Activated CD8-positive, alpha-beta memory T cell treated with anti-CD3 and anti-CD28 coated beads, Interleukin-2, amount 50 U/mL, for 24 hours (primary cell): Measurements from ENCODE around the gene DHDDS.
A peak's percentile ranks its signal among the peaks of the same experiment; 100 is the strongest.

Experiments
- DNase-seq: peaks from one replicate; pipeline ENCODE4 v3.0.0-alpha.2; 2020; ENCODE audit errors: extremely low read depth

Gene DHDDS

GRCh38 chr1:26418865-26419349 lies 13.2 kb upstream of the DHDDS start:
- DNase-seq = no peak

- DNase-seq = no peak
These were observed 12.6 kb upstream of the DHDDS start for GRCh38 chr1:26419494-26419893.

GRCh38 chr1:26429721-26430120 lies 2.4 kb upstream of the DHDDS start:
- DNase-seq = no peak

GRCh38 chr1:26432793-26433192 lies 672 bp downstream of the DHDDS start:
- DNase-seq = no peak

- no peak for DNase-seq
These were observed 2.1 kb downstream of the DHDDS start for GRCh38 chr1:26434161-26434752.

- DNase-seq = no peak
These were observed 5.9 kb downstream of the DHDDS start for GRCh38 chr1:26438041-26438440.

GRCh38 chr1:26440259-26440658 lies 8.1 kb downstream of the DHDDS start:
- no peak for DNase-seq

- no peak for DNase-seq
These were observed 17.7 kb downstream of the DHDDS start for GRCh38 chr1:26449868-26450267.

DNA sequence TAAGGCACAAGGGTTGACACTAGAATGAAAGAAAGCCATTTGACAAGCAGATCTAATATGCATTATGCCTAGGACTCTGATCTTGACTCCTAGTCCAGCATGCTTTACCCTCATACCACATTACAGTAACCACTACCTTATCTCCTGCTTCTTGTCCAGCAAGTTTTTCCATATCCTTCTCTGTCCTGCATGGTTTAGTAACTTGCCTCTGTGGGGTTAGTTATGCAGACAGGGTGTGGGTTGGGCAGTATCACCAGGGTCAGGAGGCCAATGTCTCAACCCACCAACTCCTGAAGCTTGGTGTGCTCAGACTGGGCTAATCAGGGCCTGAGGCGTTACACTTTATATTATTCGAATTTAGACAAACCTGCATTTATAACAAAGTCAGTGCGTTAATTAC lies 18.8 kb downstream of the DHDDS start:
- DNase-seq = no peak

DNA sequence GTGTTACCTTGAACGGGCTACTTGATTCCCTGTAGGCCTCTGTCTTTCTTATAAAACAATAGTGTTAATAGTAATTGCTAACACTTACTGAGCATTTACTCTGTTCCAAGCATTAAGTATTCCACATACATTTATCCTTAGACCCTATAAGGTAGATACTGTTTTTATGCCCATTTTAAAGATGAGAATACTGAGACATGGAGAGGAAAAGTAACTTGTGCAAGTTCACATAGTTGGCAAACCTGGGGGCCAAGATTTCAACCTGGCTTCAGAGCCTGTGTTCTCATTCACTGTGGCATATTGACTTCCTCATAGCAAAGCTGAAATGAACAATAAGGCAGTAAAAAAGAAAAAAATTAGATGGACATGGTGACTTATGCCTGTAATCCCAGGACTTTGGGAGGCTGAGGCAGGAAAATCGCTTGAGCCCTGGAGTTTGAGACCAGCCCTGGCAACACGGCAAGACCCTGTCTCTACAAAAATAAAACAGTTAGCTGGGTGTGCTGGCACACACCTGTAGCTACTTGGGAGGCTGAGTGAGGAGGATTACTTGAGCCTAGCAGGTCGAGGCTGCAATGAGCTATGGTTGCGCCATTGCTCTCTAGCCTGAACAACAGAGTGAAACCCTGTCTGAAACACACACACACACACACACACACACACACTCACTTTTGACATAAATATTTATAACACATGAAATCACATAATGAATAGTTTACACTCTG lies 20.5 kb downstream of the DHDDS start:
- DNase-seq = no peak

DNA sequence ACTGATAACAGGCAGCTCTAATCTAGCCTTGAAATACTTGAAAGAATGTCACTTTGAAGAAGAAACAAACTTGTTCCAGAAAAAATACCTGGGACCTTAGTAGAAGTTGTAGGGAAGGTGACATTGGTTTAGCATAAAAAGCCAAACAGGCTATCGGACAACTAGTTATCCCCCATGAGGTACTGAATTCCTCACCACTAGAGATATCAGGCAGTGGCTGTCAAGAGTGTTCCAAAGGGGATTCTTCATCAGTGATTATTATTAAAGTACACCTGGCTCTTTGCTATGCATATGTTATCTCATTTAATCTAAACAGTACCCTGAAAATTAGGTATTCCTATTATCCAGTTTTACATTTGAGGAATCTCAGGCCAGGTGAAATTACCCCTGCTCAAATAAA lies 27.0 kb downstream of the DHDDS start:
- DNase-seq = no peak

- no peak for DNase-seq
These were observed 27.5 kb downstream of the DHDDS start for GRCh38 chr1:26459573-26460031.

GRCh38 chr1:26468911-26469310 lies 36.8 kb downstream of the DHDDS start:
- no peak for DNase-seq

GRCh38 chr1:26469558-26469957 lies 37.4 kb downstream of the DHDDS start:
- no peak for DNase-seq

DNA sequence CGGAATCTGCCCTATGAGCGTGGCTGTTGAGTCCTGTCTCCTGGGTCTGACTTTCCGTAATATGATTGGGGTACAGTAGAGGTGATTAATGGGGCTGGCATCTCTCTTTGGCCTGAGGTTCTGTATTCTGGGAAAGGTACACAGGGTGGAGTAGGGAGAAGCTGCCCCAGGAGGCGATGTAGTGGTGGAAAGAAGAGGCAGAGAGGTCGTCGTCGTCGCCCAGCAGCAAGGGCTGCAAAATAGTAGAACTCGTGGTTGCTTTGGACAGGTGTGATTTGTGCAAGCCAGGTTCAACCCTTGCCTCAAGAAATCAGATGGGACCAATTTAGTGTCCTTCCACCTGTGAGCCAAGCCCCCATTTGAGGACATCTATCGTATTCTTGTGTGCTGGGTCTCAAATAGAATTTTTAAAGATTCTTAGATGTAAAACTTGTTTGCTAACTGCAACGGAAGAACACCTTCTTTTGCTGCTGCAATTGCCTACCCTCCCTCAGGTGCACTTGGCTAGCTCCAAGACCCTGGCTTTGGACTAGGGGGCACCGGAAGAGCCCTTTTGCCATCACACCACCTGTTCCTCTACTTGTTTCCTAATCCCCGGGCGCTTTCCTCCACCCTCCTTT lies 38.9 kb downstream of the DHDDS start:
- no peak for DNase-seq

DNA sequence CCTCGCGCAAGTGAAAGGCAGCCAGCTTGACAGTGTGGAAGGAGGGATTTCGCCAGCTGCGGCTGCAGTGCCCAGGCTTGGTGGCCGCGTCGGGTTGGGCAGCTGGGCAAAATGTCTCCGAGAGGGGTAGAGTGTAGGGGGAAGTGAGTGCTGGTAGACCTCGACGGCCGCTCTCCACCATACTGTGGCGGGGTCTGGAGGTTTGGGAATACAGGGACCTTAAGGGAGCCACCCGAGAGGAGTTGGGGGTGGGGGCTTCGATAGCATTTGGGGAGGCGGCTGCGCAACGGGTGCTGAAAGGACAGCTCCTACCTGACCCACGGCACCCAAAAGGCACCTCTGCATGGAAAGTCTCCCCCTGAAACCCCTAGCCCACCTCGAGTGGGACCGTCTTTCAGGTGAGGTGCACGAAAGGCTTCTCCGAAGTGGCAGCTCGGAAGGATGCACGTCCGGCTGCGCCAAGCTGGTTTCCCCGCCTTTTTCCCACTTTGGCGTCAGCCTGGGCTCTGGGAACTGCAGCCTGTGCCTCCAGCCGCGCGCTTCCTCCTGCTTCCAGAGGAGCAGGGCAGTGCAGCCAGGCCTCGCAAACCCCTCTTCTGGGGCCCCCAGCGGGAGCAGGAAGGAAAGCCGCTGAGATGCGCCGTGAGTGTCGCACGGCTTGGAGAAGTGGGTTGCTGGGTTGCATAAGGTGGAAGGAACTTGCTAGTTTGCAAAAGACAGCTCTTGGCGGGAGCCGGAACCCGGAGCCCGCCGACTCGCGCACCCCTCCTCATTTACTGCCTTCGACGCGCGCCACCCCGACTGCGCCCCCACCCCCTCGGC lies 39.6 kb downstream of the DHDDS start:
- DNase-seq = no peak

GRCh38 chr1:26472320-26472900 lies 40.3 kb downstream of the DHDDS start, which contains the start of gene HMGN2:
TSS of gene HMGN2 (plus strand) at chr1:26472440. CDS start at chr1:26472613, 173 bp downstream.
- DNase-seq = peak; percentile 80

GRCh38 chr1:26472901-26473845 lies 41.1 kb downstream of the DHDDS start:
- DNase-seq = peak; percentile 86

DNA sequence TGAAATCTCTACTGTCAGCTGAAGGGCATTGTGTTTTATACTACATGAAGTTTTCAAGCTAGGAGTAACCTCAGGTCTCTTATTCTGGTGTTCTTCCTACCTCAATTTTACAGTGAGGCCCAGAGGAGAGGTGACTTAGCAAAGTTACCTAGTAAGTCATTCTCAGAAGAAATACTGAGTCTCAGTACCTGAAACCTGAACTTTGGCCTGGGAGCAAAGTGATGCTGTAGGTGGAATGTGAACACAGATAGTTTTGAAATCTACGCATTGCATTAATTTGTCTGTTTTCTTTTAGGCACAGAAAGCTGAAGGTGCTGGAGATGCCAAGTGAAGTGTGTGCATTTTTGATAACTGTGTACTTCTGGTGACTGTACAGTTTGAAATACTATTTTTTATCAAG lies 42.7 kb downstream of the DHDDS start:
- no peak for DNase-seq

DNA sequence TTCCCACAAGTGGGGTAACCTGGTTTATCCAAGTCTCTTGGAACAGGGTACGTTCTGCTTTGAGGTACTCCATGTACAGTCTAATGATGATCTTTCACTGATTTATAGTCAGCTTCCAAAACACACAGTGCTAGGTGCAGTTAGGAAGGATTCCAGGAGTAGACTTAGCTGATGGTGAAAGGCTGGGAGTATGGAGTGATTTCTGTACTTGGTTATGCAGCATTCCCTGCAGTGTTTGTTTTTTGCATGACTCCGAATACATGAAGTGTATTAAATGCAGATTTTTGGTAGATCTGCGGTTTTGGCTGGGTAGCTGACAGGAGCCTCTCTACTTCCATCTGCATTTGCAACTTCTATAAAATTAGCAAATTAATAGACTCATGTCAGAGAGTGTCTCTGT lies 43.9 kb downstream of the DHDDS start:
- DNase-seq = no peak

DNA sequence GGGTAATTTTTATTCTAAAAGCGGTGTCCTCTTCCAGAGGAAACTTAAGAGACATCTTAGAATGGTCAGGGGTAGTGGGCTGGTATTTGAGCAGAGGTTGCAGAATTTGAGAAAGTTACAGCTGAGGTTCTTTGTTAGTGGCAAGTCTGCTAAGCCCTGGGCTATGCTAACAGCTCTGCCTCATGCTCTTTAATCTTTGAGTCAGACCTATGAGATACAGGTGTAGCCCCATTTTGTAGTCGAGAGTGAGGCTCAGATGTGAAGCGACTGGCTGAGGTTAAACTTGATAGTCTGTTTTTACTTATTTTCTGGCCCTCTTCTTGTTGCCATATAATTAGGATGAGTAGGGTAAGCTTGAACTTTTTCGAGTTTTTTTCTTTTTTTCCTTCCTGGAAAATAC lies 44.8 kb downstream of the DHDDS start:
- DNase-seq = no peak
